Renal cortex interstitium (tissue), 11 donors: ENCODE data around the gene DPCD. TPM values are rescaled to one million over a fixed set of nuclear protein-coding genes. Genes with fewer than 3 reads are reported as not detected.
"Not testable (repeated sequence)": the region's sequence is repeated elsewhere in the genome, so short reads cannot be mapped to it uniquely, and the experiment has no call there.

Experiments used
- DNase-seq, 11 donors: peaks; one replicate each; pipeline ENCODE4 v3.0.0-alpha.2; 2013; ENCODE audit warnings: low read depth in 9 of 11, low spot score in 4 of 11; ENCODE audit errors: extremely low read depth in 1 of 11
- polyA plus RNA-seq, 3 donors: library from polyadenylated mRNA; unstranded; fragments of 120-200 nt; gene quantifications; one replicate each; pipeline ENCODE4 v1.2.1, GENCODE V29; 2013; ENCODE audit not compliant: insufficient read length in 3 of 3

DPCD gene
- polyA plus RNA-seq, 3 donors = 42.1 to 48.5 (median 47.8) TPM

GRCh38 chr10:101612086-101612485 is 24.0 kb downstream of the DPCD start:
- DNase-seq = no peak

- no peak for DNase-seq
Measured at GRCh38 chr10:101612872-101613271, 24.8 kb downstream of the DPCD start.

- no peak for DNase-seq
Measured at GRCh38 chr10:101613646-101614045, 25.5 kb downstream of the DPCD start.

GRCh38 chr10:101614663-101615524 is 26.8 kb downstream of the DPCD start:
- no peak for DNase-seq

- no peak for DNase-seq
Measured at GRCh38 chr10:101615525-101616116, 27.5 kb downstream of the DPCD start.

GRCh38 chr10:101616415-101617101 is 28.4 kb downstream of the DPCD start:
- DNase-seq = no peak

GRCh38 chr10:101617102-101617823 is 29.1 kb downstream of the DPCD start:
- DNase-seq = no peak

- no peak for DNase-seq
Measured at GRCh38 chr10:101617824-101618568, 29.9 kb downstream of the DPCD start.

GRCh38 chr10:101618871-101619270 is 30.8 kb downstream of the DPCD start:
- no peak for DNase-seq

GRCh38 chr10:101619983-101620382 is 31.9 kb downstream of the DPCD start:
- no peak for DNase-seq

- DNase-seq = no peak
Measured at GRCh38 chr10:101623528-101623927, 35.4 kb downstream of the DPCD start.

- DNase-seq = no peak
Measured at GRCh38 chr10:101624526-101625102, 36.5 kb downstream of the DPCD start.

GRCh38 chr10:101625821-101626412 is 37.8 kb downstream of the DPCD start:
- DNase-seq = no peak

- DNase-seq = no peak
Measured at GRCh38 chr10:101629837-101630632, 41.9 kb downstream of the DPCD start.

GRCh38 chr10:101630633-101630920 is 42.5 kb downstream of the DPCD start:
- no peak for DNase-seq

GRCh38 chr10:101631821-101632475 is 43.8 kb downstream of the DPCD start:
- DNase-seq = no peak

GRCh38 chr10:101633510-101633909 is 45.4 kb downstream of the DPCD start:
- DNase-seq = not testable (repeated sequence)
